ENCODE data around the gene COL12A1.

The COL12A1 gene

GRCh38 chr6:75094614-75095200 lies 111.1 kb downstream of the COL12A1 start:
- DNase-seq, result no peak

- no peak for DNase-seq
These were observed 114.2 kb downstream of the COL12A1 start for GRCh38 chr6:75091467-75092190.

- no peak for DNase-seq
These were observed 115.3 kb downstream of the COL12A1 start for GRCh38 chr6:75090576-75090975.

GRCh38 chr6:75089921-75090320 lies 115.9 kb downstream of the COL12A1 start:
- DNase-seq, result no peak

GRCh38 chr6:75089151-75089897 lies 116.5 kb downstream of the COL12A1 start:
- DNase-seq, result no peak

GRCh38 chr6:75085931-75086635 lies 119.8 kb downstream of the COL12A1 start:
- no peak for DNase-seq

GRCh38 chr6:75084872-75085381 lies 120.9 kb downstream of the COL12A1 start:
- no peak for DNase-seq

- no peak for DNase-seq
These were observed 121.8 kb downstream of the COL12A1 start for GRCh38 chr6:75084018-75084417.

GRCh38 chr6:75081921-75082320 lies 123.9 kb downstream of the COL12A1 start:
- DNase-seq, result no peak

- DNase-seq, result no peak
These were observed 124.8 kb downstream of the COL12A1 start for GRCh38 chr6:75081047-75081446.

- no peak for DNase-seq
These were observed 126.3 kb downstream of the COL12A1 start for GRCh38 chr6:75079589-75079988.

GRCh38 chr6:75077701-75078100 lies 128.2 kb downstream of the COL12A1 start:
- DNase-seq, result no peak

- DNase-seq, result no peak
These were observed 129.8 kb downstream of the COL12A1 start for GRCh38 chr6:75076009-75076408.

GRCh38 chr6:75070244-75070643 lies 135.6 kb downstream of the COL12A1 start:
- no peak for DNase-seq

GRCh38 chr6:75065523-75065922 lies 140.3 kb downstream of the COL12A1 start:
- no peak for DNase-seq

- no peak for DNase-seq
These were observed 153.4 kb downstream of the COL12A1 start for GRCh38 chr6:75052491-75052890.

GRCh38 chr6:75049308-75049707 lies 156.5 kb downstream of the COL12A1 start:
- DNase-seq, result no peak

- no peak for DNase-seq
These were observed 161.0 kb downstream of the COL12A1 start for GRCh38 chr6:75044846-75045245.

- no peak for DNase-seq
These were observed 164.5 kb downstream of the COL12A1 start for GRCh38 chr6:75041381-75041780.

Data from NCI-H2029 (cell line).